Skeletal muscle cell (primary cell): ENCODE results near the gene ARHGAP33.
A peak's percentile ranks its signal among the peaks of the same experiment; 100 is the strongest.
"Not testable (repeated sequence)": the region's sequence is repeated elsewhere in the genome, so short reads cannot be mapped to it uniquely, and the experiment has no call there.

Source experiments
- DNase-seq: peaks from one replicate; pipeline ENCODE4 v3.0.0-alpha.2; 2010; ENCODE audit warnings: low read depth
- H3K4me3 ChIP-seq: 2 replicates; pipeline ENCODE4 v1.5.1; 2011; ENCODE audit warnings: low read depth, mild to moderate bottlenecking, control low read depth, low read length, moderate library complexity

ARHGAP33 gene

DNA sequence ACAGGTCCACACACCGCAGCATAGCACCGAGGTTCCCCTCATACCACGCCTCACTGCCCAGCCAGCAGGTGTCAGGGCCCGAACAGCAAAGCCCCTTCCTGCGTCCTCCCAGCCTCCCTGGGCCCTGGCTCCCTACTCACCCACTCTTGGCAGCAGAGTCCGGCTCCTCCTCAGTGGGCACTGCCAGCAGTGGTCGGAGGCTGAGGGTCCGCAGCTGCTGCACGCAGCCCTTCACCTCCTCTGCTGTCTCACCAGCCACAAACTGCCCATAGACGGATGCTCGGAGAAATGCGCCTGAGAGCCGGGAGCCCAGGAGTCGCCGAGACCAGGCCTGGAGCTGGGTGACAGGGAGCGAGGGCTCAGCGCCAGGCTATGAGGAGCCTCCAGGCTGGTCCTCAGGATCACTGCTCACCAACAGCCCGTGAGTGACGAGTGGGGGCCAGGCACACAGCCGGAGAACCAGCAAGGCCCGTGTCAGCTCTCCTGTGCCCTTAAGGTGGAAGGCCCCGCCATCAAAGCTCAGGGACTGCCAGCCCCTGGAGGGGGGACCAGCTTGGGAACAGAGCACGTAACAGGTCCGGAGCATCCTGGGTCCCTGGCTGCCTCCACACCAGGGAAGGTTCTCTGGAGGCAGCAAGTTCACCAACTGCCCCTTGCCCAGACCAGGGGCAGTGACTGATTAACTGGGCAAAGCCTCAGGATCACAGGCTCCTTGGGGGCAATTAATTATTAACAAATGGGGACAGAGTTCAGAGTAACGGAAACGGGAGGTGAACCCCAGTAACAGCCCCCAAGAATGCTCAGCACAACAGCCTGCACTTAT is 37.1 kb downstream of the ARHGAP33 start, which contains the start of gene PRODH2:
Gene PRODH2, minus strand, starts transcription at position 626 of the 823 bp plus-strand sequence. Its CDS starts 40 bp downstream, at position 586.
- no peak for DNase-seq
- H3K4me3 ChIP-seq = no peak within 1 kb of the TSS

- DNase-seq = no peak
- no peak overlapping the region for H3K4me3 ChIP-seq
Observed at GRCh38 chr19:35813043-35813890, 37.9 kb downstream of the ARHGAP33 start.

DNA sequence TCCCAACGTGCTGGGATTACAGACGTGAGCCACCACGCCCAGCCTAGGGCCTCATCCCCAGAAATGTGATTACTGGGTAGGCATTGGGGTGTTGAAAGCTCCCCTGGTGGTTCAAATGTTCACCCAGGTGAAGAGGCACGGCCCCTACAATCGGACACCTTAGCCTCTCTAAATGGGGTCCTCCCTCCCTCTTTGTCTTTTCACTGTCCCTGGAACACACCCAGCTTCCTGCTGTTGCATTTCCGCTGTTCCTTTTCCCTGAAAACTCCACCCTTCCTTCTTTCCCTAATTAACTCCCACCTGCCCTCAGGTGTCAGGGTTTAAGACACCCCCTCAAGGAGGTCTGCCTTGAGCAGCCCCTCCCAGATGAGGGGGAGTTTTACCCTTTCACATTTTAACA is 40.9 kb downstream of the ARHGAP33 start:
- no peak overlapping the region for H3K4me3 ChIP-seq
- DNase-seq = no peak

- DNase-seq = no peak
- no peak overlapping the region for H3K4me3 ChIP-seq
Observed at GRCh38 chr19:35816846-35817245, 41.5 kb downstream of the ARHGAP33 start.

DNA sequence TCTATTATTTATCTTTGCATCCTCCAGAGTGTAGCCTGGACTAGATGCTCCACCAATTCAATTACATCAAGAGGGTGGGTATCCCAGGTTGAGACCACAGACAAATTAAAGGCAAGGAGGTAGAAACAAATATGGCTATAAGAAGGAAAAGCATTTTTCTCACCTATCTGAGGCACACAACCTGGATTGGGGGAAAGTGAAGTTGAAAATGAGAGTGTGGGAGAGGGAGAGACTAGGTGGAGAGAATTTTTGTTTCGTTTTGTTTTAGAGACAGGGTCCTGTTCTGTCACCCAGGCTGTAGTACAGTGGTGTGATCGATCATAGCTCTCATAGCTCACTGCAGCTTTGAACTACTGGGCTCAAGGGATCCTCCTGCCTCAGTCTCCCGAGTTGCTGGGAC is 43.1 kb downstream of the ARHGAP33 start:
- no peak overlapping the region for H3K4me3 ChIP-seq
- DNase-seq = no peak

GRCh38 chr19:35822579-35822978 is 47.2 kb downstream of the ARHGAP33 start:
- no peak for DNase-seq
- H3K4me3 ChIP-seq = no peak overlapping the region

GRCh38 chr19:35824150-35824549 is 48.8 kb downstream of the ARHGAP33 start:
- no peak for DNase-seq
- no peak overlapping the region for H3K4me3 ChIP-seq

DNA sequence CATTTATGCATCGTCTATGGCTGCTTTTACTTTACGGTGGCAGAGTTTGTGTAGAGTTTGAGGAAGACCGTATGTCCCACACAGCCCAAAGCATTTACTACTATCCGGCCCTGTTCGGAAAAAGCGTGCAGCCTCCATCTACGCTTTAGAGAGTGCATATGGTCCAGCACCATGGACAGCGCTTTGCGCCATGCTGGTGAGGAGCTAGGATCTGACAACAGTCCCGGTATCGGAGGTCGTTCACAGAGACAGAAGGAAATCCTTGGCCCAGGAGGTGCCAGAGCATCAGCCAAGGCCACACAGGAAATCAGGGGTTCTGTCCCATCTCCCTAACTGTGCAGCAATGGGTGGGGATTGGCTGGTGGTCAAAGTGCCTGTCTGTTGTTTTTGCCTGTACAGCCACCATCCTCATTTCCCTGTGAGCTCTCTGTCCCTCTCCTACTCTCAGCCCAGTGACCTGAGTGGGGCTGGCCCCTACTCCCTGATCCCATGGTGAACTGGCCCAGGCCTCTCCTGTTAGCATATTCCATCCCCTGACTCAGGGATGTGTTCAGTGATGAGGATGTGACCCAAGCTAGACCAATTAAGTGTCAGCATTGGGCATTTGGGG is 53.4 kb downstream of the ARHGAP33 start:
- peak; percentile 10 for DNase-seq
- no peak overlapping the region for H3K4me3 ChIP-seq

GRCh38 chr19:35830986-35831385 is 55.6 kb downstream of the ARHGAP33 start:
- DNase-seq = no peak
- no peak overlapping the region for H3K4me3 ChIP-seq

DNA sequence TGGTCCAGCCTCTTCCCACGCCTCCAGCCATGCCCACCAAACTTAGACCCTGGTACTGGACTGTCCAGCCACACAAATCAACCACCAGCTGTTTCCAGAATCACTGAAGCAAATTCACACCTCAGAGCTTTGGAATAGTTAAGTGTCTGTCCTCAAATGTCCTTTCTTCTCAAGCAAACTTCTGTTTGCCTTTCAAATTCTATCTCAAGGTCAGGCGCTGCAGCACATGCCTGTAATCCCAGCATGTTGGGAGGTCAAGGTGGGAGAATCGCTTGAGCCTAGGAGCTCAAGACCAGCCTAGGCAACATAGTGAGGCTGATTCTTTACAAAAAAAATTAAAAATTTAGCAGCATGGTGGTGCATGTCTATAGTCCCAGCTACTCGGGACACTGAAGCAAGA is 56.7 kb downstream of the ARHGAP33 start:
- H3K4me3 ChIP-seq = no peak overlapping the region
- DNase-seq = no peak

DNA sequence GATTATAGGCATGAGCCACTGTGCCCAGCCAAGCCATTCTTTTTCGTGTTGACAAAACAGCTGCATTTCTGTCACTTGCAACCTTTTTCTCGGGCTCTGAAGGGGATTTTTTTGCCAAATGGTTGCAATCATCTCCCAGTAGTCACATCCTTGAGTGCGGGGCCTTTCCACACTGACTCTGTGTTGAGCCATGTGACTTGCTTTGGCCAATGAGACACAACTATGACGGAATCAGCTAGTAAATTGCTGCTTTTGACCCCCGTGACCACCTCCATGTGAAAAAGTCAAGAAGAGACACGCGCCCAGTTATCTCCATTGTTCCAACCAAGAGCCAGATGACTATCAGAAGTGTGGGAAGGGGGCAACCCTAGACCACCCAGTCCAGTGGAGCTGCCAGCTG is 58.6 kb downstream of the ARHGAP33 start:
- H3K4me3 ChIP-seq = no peak overlapping the region
- no peak for DNase-seq

- not testable (repeated sequence) for DNase-seq, H3K4me3 ChIP-seq
Observed at GRCh38 chr19:35836096-35836495, 60.7 kb downstream of the ARHGAP33 start.
